GM19193 (cell line): ENCODE data around the gene RAB40C.

Experiments used
- POLR2A ChIP-seq: IDR thresholded peaks from 4 replicates; pipeline ENCODE4 v1.6.1; 2011; ENCODE audit not compliant: insufficient read depth, insufficient read length; ENCODE audit errors: extremely low read depth

Gene RAB40C

DNA sequence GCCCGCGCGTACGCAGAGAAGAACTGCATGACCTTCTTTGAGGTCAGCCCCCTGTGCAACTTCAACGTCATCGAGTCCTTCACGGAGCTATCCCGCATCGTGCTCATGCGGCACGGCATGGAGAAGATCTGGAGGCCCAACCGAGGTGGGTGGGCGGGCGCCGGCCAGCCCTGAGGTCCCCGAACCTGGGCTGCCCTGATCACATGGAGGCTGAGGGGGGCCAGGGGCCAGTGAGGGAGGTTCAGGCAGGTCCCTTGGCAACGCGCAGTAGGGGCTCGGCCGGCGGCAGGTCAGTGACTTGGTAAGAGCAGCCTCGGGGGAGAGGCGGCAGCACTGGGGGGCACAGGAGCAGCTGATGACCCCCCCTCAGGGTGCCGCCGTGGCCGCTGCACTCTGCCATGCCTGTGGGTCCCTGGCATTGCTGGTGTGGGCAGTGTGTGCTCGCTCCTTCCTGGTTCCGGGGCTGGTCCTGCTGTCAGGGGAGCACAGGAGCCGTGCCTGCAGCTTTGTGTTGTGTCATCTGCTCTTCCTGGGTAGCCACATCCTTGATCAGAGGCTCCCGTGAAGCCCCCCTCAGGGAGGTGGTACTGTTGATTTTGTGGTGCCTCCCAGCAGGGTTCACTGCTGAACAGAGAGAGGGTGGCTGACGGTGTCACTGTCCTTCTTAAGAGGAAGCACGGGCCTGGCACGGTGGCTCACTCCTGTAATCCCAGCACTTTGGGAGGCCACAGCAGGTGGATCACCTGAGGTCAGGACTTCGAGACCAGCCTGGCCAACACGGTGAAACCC, 36.3 kb downstream of the RAB40C start:
- TF ChIP-seq POLR2A: no peak

DNA sequence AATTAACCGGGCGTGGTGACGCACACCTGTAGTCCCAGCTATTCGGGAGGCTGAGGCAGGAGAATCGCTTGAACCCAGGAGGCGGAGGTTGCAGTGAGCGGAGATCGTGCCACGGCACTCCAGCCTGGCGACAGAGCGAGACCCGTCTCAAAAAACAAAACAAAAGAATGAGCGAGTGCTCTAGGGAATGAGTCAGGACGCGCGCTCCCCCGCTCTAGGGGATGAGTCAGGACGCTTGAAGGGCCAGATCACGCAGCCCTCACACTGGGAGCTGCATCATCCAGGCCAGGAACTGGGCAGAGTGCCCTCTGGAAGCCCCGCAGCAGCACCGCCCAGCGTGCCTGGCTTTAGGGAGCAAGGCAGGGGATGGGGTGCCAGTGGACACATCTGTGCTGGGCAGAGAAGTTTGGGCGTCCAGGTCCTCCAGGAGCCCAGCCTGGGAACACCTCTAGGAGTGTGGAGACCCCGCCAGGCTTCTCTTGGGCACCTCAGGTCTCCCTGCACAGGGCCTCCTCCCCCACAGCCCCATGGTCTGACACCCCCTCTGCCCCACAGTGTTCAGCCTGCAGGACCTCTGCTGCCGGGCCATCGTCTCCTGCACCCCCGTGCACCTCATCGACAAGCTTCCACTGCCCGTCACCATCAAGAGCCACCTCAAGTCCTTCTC, 37.1 kb downstream of the RAB40C start:
- no peak for TF ChIP-seq POLR2A

DNA sequence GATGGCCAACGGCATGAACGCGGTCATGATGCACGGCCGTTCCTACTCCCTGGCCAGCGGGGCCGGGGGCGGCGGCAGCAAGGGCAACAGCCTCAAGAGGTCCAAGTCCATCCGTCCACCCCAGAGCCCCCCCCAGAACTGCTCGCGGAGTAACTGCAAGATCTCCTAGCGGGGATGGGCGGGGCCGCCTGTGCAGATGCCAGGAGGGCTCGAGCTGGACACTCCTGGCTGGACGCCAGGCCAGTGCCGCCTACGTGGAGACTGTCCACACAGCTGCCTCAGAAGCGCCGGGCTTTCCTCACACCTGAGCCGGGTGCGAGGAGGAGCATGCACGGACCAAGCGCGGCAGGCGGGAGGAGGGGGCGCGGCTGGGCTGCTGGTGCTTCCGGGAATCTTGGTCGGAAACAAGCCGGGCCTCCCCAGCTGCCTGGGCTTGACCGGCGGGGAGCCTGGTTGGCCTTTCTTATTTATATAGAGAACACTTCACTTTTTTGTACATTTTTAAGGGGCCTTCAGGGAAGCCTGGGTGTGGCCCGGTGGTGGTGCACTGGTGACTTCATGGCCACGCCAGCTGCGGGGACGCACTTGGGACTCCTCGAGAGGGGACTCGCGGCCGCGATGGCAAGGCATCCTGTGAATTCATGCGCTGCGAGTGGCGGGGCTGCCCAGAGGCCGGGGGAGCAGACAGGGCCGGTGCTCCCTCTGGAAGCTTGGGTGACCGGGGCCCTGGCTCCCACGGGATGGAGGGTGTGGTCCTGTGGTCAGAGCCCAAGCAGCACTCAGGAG, 37.8 kb downstream of the RAB40C start:
- TF ChIP-seq POLR2A: no peak

DNA sequence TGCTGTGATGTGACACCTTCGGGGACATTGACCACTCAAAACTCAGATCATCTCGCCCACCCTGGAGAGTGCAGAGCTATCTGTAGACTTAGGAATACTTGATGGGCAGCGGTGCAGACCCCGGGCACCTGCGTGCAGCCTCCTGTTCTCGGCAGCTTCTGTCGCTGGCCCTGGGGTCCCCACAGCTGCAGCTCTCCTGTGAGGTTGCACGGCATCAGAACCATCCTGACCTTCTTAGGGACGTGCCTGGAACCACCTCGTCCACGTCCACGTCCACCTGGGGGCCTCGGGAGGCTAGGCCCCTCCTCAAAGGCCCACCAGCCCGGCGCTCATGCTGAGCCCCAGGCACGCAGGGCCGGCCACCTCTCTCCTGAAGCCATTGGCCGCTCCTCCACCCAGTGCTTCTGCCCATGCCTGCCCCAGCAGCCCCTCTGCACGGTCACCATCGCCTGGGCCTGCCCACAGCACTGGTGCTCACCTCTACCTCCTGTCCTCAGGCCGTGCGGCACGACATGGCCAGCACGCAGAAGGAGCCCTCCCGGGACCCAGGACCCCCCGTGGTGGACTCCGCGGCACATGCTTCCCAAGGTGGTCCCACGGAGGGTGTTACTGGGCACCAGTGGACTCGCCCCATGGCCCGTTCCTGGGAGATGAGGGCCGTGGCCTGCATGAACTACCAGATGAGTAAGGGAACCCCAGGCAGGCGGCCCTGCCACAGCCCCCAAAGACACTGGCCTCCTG, 38.6 kb downstream of the RAB40C start:
- no peak for TF ChIP-seq POLR2A

DNA sequence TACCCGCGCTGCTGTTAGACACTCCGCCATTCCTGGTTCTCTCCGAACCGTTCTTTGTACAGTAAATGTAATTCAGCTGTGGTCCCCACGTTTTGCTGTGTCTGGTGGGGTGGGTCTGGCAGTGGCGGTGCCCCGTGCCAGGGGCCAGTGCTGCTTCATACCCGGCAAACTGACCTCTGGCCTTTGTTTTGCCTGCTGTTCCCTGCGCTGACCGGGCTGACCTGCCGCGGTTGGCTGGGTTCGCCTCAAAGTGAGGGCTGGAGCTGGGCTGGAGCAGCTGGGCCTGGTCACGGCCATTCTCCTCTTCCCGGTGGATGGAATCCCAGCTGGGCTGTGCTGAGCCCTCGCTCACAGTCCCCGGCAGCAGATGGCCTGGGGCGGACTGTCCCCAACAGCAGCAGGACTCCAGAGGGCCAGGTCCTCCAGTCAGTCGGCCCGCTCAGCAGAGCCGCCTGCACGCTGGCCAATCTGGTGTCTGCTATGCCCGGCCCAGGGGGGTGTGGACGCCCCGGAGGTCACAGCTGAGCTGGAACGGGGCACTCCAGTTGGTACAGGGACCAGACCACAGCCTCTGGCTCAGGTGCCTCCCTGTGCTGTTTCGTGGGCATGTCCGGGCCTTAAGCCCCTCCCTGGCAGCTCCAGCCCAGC, 39.4 kb downstream of the RAB40C start:
- TF ChIP-seq POLR2A: no peak

- no peak for TF ChIP-seq POLR2A
Measured at GRCh38 chr16:629833-630248, 40.0 kb downstream of the RAB40C start.

GRCh38 chr16:630249-630814, 40.5 kb downstream of the RAB40C start:
- no peak for TF ChIP-seq POLR2A

DNA sequence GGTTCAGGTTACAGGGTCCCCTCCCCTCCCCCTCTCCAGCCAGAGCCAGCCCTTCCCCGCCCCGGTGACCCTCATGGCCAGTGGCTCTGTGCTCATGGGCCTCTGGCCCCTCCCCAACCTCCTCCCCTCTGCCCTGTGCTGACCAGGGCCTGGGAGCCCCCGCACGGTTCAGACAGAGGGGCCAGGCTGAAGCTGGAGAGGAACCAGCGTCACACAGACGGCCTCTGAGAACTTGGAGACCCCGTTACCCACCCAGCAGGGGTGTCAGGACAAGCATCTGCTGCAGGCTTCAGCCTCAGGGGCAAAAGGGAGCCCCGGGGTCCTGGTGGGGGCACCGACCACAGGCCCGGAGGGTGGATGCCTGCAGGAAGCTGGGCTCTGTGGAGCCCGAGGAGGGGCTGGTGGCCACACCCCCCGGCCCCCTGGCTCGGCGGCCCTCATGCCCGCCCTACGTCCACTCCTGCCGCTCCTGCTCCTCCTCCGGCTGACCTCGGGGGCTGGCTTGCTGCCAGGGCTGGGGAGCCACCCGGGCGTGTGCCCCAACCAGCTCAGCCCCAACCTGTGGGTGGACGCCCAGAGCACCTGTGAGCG, 41.0 kb downstream of the RAB40C start, which contains the start of gene WFIKKN1:
Gene WFIKKN1 (plus strand): TSS at position 171 of the 591 bp plus-strand sequence. CDS start 269 bp downstream, at position 440.
- no peak for TF ChIP-seq POLR2A

GRCh38 chr16:631808-632358, 42.0 kb downstream of the RAB40C start:
- TF ChIP-seq POLR2A: no peak

GRCh38 chr16:632486-633335, 42.8 kb downstream of the RAB40C start:
- TF ChIP-seq POLR2A: no peak

- no peak for TF ChIP-seq POLR2A
Measured at GRCh38 chr16:633336-634050, 43.6 kb downstream of the RAB40C start.
